GM19351 (cell line): Measurements from ENCODE around the gene SND1.

Source experiments
- ATAC-seq: cut with Tn5 transposase; IDR thresholded peaks from one replicate; pipeline ENCODE4 v1.9.1; 2021; ENCODE audit warnings: mild to moderate bottlenecking, moderate library complexity; ENCODE audit not compliant: unreplicated experiment

SND1 gene

GRCh38 chr7:127651556-127652332 lies at the start of gene SND1:
Gene SND1 (plus strand): TSS chr7:127652194. CDS start chr7:127652374, 180 bp downstream.
- ATAC-seq = peak; percentile 88

GRCh38 chr7:127608446-127608845 lies 43.5 kb upstream of the SND1 start:
- no peak for ATAC-seq

GRCh38 chr7:127609297-127609696 lies 42.7 kb upstream of the SND1 start:
- no peak for ATAC-seq

DNA sequence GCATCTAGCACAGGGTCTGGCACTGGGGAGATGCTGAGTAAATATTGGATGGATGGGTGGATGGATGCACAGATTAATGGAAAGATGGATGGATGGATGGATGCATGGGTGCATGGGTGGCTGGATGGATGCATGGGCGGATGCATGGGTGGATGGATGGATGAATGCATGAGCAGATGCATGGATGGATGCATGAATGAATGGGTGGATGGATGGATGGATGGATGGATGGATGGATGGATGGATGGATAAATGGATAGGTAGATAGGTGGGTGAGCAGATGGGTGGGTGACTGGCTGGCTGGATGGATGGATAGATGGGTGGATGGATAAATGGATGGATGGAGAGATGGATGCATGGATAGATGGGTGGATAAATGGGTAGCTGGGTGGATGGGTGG lies 39.7 kb upstream of the SND1 start:
- no peak for ATAC-seq

DNA sequence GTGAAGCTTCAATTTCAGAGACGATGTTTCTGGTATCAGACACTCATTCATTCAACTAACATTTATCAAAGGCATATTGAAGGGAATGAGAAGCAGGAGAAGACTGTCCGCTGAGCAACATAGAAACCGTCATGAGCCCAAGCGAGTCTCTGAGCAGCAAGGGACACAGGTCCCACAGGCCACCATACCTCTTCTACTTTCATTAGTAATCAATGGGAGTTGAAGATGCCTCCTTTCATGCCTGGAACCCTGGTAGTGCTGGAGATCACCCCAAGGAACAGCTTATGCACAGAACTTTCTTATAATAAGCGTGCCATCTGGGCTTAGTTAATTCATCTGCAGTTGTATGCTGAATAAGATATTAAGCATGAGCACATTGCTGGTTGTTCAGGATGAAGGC lies 35.3 kb upstream of the SND1 start:
- no peak for ATAC-seq

- ATAC-seq = no peak
These were observed 34.0 kb upstream of the SND1 start, which contains the start of gene PAX4 for GRCh38 chr7:127618042-127618441. Gene PAX4 (minus strand): TSS chr7:127618142. CDS start chr7:127615928, 2,214 bp downstream.

- ATAC-seq = no peak
These were observed 33.2 kb upstream of the SND1 start for GRCh38 chr7:127618775-127619174.

DNA sequence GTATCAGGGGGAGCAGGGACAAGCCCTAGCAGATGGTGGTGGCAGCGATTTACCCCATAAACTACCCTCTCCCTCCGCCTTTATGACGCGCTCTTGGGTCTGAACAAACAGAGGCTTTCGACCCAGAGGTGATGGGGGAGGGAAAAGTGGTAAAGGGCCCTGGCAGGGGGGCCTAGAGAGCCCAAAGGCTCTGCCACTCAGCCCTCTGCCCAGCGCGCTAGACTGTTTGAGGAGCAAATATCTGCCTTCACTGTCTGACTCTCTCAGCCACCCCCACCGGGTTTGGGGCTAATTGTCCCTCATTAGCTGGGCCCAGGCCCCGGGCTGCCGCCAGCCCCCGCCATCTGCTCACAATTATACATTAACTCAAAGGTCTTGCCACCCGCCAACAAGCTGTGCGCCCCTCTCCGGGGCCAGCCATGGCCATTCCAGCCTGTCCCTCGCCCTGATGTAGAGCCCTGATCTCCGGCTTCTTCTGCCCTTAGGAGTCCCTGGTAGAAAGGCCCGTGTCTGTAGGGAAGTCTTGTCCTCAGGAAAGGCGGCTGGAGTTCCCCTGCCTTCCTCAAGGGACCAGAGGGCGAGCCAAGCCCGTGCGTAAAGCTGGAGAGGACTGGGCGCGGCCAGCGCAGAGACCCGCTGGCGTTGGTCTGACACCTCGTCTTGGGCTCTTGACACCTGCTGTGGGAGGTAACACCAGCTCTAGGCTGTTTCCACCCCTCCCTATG lies 32.2 kb upstream of the SND1 start:
- ATAC-seq = no peak

- ATAC-seq = no peak
These were observed 31.4 kb upstream of the SND1 start for GRCh38 chr7:127620406-127621233.

- no peak for ATAC-seq
These were observed 26.7 kb upstream of the SND1 start for GRCh38 chr7:127625331-127625730.

DNA sequence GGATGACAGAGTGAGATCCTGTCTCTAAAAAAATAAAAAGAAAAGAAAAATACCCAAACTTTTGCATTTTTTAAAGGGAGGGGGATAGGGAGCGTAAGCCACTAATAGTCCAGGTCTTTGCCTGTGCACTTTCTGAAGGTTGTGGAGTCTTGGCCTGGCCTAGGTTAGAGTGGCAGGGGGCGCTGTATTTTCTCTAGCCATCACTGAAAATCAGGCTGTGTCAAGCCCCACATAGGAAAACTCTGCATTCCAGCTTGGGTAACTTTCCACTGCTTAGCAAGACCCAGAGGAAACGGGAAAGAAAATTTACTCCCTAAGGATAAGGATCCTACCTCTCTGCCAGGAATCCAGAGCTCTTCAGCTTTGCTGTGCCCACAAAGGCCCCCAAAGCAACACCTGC lies 23.5 kb upstream of the SND1 start:
- no peak for ATAC-seq

DNA sequence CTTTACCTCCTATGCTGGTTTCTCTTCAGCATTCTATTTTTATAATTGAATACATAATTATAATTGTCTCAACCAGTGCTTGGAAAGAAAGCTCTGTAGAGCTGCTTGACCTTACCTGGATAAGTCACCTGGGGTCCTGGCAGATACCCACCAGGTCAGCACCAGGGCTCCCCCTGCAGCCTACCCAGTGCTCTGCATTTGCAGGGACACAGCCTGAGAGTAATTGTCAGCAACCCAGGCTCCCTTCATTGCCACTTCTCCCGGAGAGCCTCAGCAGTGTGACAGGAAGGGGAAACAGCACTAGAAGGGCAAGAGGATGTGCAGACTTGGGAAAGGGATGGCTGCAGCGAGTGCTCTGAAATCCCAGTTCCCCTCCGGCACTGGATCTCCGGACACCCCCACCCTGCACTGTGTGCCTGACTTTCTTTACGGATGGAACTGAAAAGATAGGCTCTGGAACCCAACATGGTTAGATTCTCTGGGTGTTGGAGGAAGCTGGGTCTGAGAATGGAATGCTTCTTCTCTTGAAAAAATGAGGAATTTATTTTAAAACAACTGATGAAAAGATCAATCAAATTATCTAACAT lies 22.6 kb upstream of the SND1 start:
- peak; percentile 86 for ATAC-seq

- ATAC-seq = no peak
These were observed 19.6 kb upstream of the SND1 start for GRCh38 chr7:127632276-127632910.

DNA sequence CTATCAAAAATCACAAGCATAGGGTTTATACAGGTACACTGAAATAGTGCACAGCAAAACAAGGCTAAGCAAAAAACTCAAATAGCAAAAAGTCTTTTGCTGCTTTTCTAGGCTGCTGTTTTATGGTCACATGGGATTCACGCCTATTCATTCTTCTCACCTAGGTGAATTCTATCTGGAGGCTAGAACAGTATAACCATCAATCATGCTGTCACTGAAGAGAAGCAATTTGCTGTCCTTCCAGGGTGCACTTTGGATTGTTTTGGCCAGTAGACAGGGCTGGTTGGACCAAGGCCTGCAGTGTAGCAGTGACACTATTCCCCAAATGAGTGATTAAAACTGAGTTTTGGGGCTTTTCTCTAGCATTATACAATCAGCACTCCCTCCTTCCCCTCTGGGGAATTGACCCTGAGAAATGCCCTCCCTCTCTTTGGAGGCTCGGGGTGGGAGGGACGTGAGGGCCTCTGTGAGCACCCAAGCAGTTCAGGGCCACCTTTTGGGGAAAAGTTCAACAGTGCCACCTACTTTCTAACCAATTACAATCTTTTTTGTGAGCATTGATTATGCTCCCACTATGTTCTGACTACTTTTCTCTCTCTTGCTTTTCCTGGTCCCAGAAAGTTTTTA lies 16.2 kb upstream of the SND1 start:
- ATAC-seq = no peak

- no peak for ATAC-seq
These were observed 13.8 kb upstream of the SND1 start for GRCh38 chr7:127638197-127638596.

DNA sequence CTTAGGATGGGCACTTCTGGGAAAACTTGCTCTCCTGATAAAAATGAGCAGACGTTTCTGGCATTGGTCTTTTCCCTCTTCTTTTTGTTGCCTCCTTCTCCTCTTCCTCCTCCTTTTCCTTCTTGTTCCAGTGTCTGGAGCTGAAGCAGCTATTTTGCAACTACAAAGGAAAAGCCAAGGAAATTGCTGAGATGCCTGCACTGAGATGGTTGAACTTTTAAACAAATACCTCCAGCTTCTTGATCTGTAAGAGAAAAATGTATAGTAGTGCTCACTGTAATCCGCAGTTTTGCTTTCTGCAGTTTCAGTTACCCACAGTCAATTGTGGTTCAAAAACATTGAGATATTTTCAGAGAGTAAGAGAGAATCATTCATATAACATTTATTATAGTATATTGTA lies 7.5 kb upstream of the SND1 start:
- no peak for ATAC-seq

GRCh38 chr7:127647636-127648035 lies 4.4 kb upstream of the SND1 start:
- no peak for ATAC-seq

DNA sequence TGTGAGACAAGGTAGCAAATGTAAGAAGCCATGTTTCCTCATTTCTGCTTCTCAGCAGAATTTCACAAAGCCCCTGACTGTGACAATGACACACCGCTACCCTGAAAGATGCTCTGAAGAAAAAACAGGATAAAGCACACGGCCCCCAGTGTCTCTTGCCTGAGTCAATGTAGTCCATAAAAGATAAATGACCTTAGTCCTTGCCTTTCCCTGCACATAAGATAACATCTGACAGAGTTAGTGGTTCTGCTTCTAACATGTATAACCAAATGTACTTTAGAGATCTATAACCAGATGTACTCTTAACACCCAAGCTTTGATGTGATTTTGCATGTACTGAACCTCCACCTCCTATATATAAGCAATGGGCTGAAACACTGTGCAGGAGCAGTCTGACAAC lies 3.0 kb upstream of the SND1 start:
- no peak for ATAC-seq

DNA sequence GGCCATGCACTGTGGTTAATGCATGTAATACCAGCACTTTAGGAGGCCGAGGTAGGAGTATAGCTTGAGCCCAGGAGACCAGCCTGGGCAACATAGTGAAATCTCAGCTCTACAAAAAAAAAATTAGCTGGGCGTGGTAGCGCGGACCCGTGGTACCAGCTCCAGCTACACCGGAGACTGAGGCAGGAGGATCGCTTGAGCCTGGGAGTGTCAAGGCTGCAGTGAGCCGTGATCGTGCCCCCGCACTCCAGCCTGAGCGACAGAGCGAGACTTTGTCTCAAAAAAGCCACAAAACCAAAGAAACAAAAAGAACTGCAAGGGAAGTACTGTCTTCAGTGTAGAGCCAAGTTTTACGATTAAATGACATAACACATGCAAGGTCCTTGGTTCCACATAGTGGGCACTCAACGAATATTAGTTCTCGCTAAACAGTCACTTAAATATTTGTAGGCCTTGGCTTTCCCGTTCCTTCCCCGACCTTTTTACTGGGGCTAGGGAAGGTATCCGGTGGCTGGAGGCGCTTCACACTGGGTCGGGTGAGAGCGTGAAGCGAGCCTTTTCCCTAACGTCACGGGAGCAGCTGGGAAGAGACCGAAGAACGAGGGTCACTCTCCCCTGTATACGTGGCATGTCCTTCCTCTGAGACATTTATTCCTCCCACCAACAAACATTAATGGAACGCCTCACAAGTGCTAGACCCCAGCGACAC lies 993 bp upstream of the SND1 start:
- peak; percentile 8 for ATAC-seq
